Activated CD4-positive, alpha-beta memory T cell treated with anti-CD3 and anti-CD28 coated beads, Interleukin-2, amount 10 ng/mL, durations not matched to agents 7 days and 5 days (primary cell): ENCODE results near the gene OR6N1. TPM values are rescaled to one million over a fixed set of nuclear protein-coding genes. Genes with fewer than 3 reads are reported as not detected.

Experiments used
- CTCF ChIA-PET: fragments of 350-600 bp; sonication (Branson Sonifier 250); formaldehyde crosslinking; loops from one replicate; lab custom pipeline; 2021; ENCODE audit warnings: antibody characterized with exemption, inconsistent platforms; lab: Charles Lee
- POLR2A ChIA-PET: fragments of 350-600 bp; sonication (Branson Sonifier 250); formaldehyde crosslinking; loops from one replicate; lab custom pipeline; 2021; ENCODE audit warnings: antibody characterized with exemption; lab: Charles Lee
- DNase-seq: peaks from one replicate; pipeline ENCODE4 v3.0.0-alpha.2; 2020
- H3K27ac Mint-ChIP-seq: one replicate; pipeline ENCODE4 v1.8.0; 2021; ENCODE audit warnings: mild to moderate bottlenecking, mixed read lengths
- H3K27me3 Mint-ChIP-seq: one replicate; pipeline ENCODE4 v1.8.0; 2021; ENCODE audit warnings: mixed read lengths
- H3K36me3 Mint-ChIP-seq: one replicate; pipeline ENCODE4 v1.8.0; 2021; ENCODE audit warnings: low read depth, mixed read lengths
- H3K4me1 Mint-ChIP-seq: one replicate; pipeline ENCODE4 v1.8.0; 2021; ENCODE audit warnings: mixed read lengths
- H3K4me3 Mint-ChIP-seq: one replicate; pipeline ENCODE4 v1.8.0; 2021; ENCODE audit warnings: mild to moderate bottlenecking, mixed read lengths
- H3K9me3 Mint-ChIP-seq: one replicate; pipeline ENCODE4 v1.8.0; 2021; ENCODE audit warnings: mixed read lengths
- total RNA-seq, 2 experiments: library from RNA; stranded (reverse); gene quantifications; one replicate each; pipeline ENCODE4 v1.2.3, GENCODE V29; 2021

The OR6N1 gene
- total RNA-seq, 2 experiments from 2014 or later = not detected

- no peak for DNase-seq
- ChIA-PET CTCF (no interaction called here), POLR2A (interaction anchor here (0.6 kb wide), 1 partner anchor 251 kb away, joined by 3 read pairs; no protein-coding TSS in a partner anchor)
- peaks cover 13% of the 10 kb centered on the region for H3K27me3 Mint-ChIP-seq
- no peak overlapping the region for H3K4me3 Mint-ChIP-seq
- no peaks in the 10 kb centered on the region for H3K36me3 Mint-ChIP-seq
- H3K27ac Mint-ChIP-seq = no peak overlapping the region
- H3K9me3 Mint-ChIP-seq = no peaks in the 10 kb centered on the region
- H3K4me1 Mint-ChIP-seq = peaks cover 2% of the 10 kb centered on the region
Observed at GRCh38 chr1:158803678-158804077, 31.7 kb upstream of the OR6N1 start.

GRCh38 chr1:158801396-158801795 is 29.4 kb upstream of the OR6N1 start:
- ChIA-PET CTCF (interaction anchor here (0.7 kb wide), 1 partner anchor 214 kb away, joined by 4 read pairs; no protein-coding TSS in a partner anchor), POLR2A (no interaction called here)
- Mint-ChIP-seq H3K4me3 (no peak overlapping the region), H3K9me3 (no peaks in the 10 kb centered on the region), H3K4me1 (peaks cover 2% of the 10 kb centered on the region), H3K36me3 (no peaks in the 10 kb centered on the region), H3K27ac (no peak overlapping the region), H3K27me3 (peaks cover 10% of the 10 kb centered on the region)
- no peak for DNase-seq

GRCh38 chr1:158800526-158800925 is 28.5 kb upstream of the OR6N1 start:
- peaks cover 2% of the 10 kb centered on the region for H3K4me1 Mint-ChIP-seq
- no peak for DNase-seq
- ChIA-PET CTCF (interaction anchor here (1.2 kb wide), 1 partner anchor 197 kb away, joined by 3 read pairs; no protein-coding TSS in a partner anchor), POLR2A (no interaction called here)
- H3K9me3 Mint-ChIP-seq = no peaks in the 10 kb centered on the region
- no peaks in the 10 kb centered on the region for H3K36me3 Mint-ChIP-seq
- no peak overlapping the region for H3K4me3 Mint-ChIP-seq
- H3K27ac Mint-ChIP-seq = no peak overlapping the region
- H3K27me3 Mint-ChIP-seq = peaks cover 10% of the 10 kb centered on the region

DNA sequence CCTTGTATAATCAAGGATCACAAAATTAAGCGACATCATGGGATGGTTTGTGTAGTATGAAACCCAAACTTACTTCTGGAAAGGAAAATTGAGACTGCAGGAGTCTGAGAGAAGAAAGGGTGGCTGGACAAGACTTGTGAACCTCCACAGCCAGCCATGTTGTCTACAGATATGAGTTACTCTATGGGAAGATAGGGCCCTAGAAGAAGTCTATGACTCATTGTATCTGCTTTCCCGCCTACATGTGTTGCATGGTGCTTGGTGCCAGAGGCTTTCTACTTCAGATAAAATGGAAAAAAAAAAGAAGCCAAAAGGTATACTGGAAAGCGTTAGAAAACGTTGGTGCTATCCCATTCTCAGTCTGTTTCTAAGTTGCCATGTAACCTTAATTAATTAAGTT is 27.7 kb upstream of the OR6N1 start:
- DNase-seq = no peak
- H3K4me3 Mint-ChIP-seq = no peak overlapping the region
- peaks cover 2% of the 10 kb centered on the region for H3K4me1 Mint-ChIP-seq
- H3K27ac Mint-ChIP-seq = no peak overlapping the region
- H3K36me3 Mint-ChIP-seq = no peaks in the 10 kb centered on the region
- ChIA-PET POLR2A (no interaction called here), CTCF (interaction anchor here (1.2 kb wide), 1 partner anchor 198 kb away, joined by 3 read pairs; no protein-coding TSS in a partner anchor)
- H3K27me3 Mint-ChIP-seq = peaks cover 10% of the 10 kb centered on the region
- H3K9me3 Mint-ChIP-seq = no peaks in the 10 kb centered on the region

GRCh38 chr1:158798531-158798930 is 26.5 kb upstream of the OR6N1 start:
- H3K27ac Mint-ChIP-seq = no peak overlapping the region

GRCh38 chr1:158794247-158794646 is 22.3 kb upstream of the OR6N1 start:
- peaks cover 2% of the 10 kb centered on the region for H3K27me3 Mint-ChIP-seq
- H3K9me3 Mint-ChIP-seq = no peaks in the 10 kb centered on the region
- ChIA-PET POLR2A (interaction anchor here (0.6 to 1.4 kb wide), 3 partner anchors 181 to 215 kb away, joined by 3 read pairs; partner anchors contain the start of gene IFI16), CTCF (interaction anchor here (0.9 to 2.6 kb wide), 7 partner anchors 25 to 360 kb away, joined by 3 to 19 read pairs (median 4); partner anchors contain the start of gene AIM2)
- H3K36me3 Mint-ChIP-seq = no peaks in the 10 kb centered on the region
- H3K4me3 Mint-ChIP-seq = no peak overlapping the region
- no peak overlapping the region for H3K27ac Mint-ChIP-seq
- no peak for DNase-seq
- H3K4me1 Mint-ChIP-seq = no peaks in the 10 kb centered on the region

More at GRCh38 chr1:158798531-158798930, 26.5 kb upstream of the OR6N1 start:
- DNase-seq = no peak
- H3K36me3 Mint-ChIP-seq = no peaks in the 10 kb centered on the region
- no peaks in the 10 kb centered on the region for H3K9me3 Mint-ChIP-seq
- H3K27me3 Mint-ChIP-seq = peaks cover 9% of the 10 kb centered on the region
- no peak overlapping the region for H3K4me3 Mint-ChIP-seq
- ChIA-PET CTCF (no interaction called here), POLR2A (no interaction called here)
- H3K4me1 Mint-ChIP-seq = peaks cover 2% of the 10 kb centered on the region

- ChIA-PET POLR2A (interaction anchor here (1.0 to 1.4 kb wide), 2 partner anchors 182 to 215 kb away, joined by 3 read pairs; no protein-coding TSS in a partner anchor), CTCF (interaction anchor here (0.9 to 2.6 kb wide), 7 partner anchors 26 to 360 kb away, joined by 3 to 19 read pairs (median 3); partner anchors contain the start of gene AIM2)
- Mint-ChIP-seq H3K27ac (no peak overlapping the region), H3K4me3 (no peak overlapping the region), H3K27me3 (peaks cover 2% of the 10 kb centered on the region), H3K36me3 (no peaks in the 10 kb centered on the region), H3K9me3 (no peaks in the 10 kb centered on the region), H3K4me1 (no peaks in the 10 kb centered on the region)
- peak; percentile 46 for DNase-seq
Observed at GRCh38 chr1:158793604-158794003, 21.6 kb upstream of the OR6N1 start.

GRCh38 chr1:158781104-158781503 is 9.1 kb upstream of the OR6N1 start, which contains the start of gene OR6N2:
Gene OR6N2 (minus strand): TSS chr1:158781204. CDS start chr1:158777635, 3,569 bp downstream.
- ChIA-PET POLR2A (no interaction called here), CTCF (no interaction called here)
- Mint-ChIP-seq H3K4me1 (peaks cover 6% of the 10 kb centered on the region), H3K27me3 (peaks cover 10% of the 10 kb centered on the region), H3K36me3 (no peaks in the 10 kb centered on the region), H3K27ac (no peak within 1 kb of the TSS), H3K9me3 (no peaks in the 10 kb centered on the region), H3K4me3 (no peak within 1 kb of the TSS)
- no peak for DNase-seq

- no peak for DNase-seq
- CTCF ChIA-PET = no interaction called here
- no peak within 1 kb of the TSS for H3K27ac Mint-ChIP-seq
- peaks cover 4% of the 10 kb centered on the region for H3K27me3 Mint-ChIP-seq
- H3K36me3 Mint-ChIP-seq = no peaks in the 10 kb centered on the region
- no peak within 1 kb of the TSS for H3K4me3 Mint-ChIP-seq
- H3K9me3 Mint-ChIP-seq = no peaks in the 10 kb centered on the region
- no peaks in the 10 kb centered on the region for H3K4me1 Mint-ChIP-seq
- POLR2A ChIA-PET = no interaction called here
Observed at GRCh38 chr1:158754420-158754819, 17.6 kb downstream of the OR6N1 start, which contains the start of gene OR6K6. Gene OR6K6 (plus strand): TSS chr1:158754720. CDS start chr1:158754888, 168 bp downstream.

- H3K36me3 Mint-ChIP-seq = no peaks in the 10 kb centered on the region
- H3K27ac Mint-ChIP-seq = no peak overlapping the region
- ChIA-PET CTCF (no interaction called here), POLR2A (no interaction called here)
- H3K4me3 Mint-ChIP-seq = no peak overlapping the region
- peaks cover 13% of the 10 kb centered on the region for H3K27me3 Mint-ChIP-seq
- no peaks in the 10 kb centered on the region for H3K9me3 Mint-ChIP-seq
- no peaks in the 10 kb centered on the region for H3K4me1 Mint-ChIP-seq
- no peak for DNase-seq
Observed at GRCh38 chr1:158752155-158752712, 19.8 kb downstream of the OR6N1 start.

DNA sequence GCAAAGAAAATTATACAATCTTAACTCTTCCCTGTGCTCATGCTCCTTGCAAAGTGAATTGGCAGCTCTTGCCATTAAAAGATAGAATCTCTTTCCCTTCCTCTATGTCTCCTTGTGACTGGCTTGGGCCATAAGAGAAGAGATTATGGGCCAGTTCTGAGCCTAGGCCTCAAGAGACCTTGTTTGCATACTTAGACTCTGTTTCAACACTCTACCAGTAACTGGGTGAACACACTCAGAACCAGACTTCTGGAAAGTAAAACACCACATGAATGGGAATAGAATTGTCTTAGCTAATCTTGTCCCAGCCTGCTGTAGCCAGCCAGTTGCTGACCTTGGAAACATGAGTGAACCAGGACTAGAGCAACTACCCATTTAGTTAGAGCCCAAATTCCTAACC is 36.1 kb downstream of the OR6N1 start:
- POLR2A ChIA-PET = no interaction called here
- Mint-ChIP-seq H3K4me1 (no peaks in the 10 kb centered on the region), H3K36me3 (no peaks in the 10 kb centered on the region), H3K9me3 (no peaks in the 10 kb centered on the region), H3K27ac (no peak overlapping the region), H3K4me3 (no peak overlapping the region), H3K27me3 (peaks cover 4% of the 10 kb centered on the region)
- DNase-seq = no peak
- CTCF ChIA-PET = interaction anchor here (1.8 kb wide), 1 partner anchor 12 kb away, joined by 4 read pairs; no protein-coding TSS in a partner anchor

DNA sequence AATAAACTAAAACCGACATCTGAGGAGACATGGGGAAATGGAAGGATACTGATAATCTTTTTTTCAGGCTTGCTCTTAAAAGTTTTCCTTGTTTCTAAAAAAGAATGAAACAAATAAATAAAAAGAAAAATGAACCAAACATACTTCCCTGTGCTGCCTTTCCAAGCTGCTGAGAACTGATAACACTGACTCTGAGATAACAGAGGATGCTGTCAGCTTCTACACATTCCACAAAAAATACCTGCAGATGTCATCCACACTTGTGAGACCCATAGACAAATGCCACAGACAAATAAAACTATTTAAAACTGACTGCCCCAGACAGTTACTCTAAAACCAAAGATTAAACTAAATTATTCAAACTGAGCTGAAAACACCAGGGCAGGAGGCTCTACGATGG is 39.5 kb downstream of the OR6N1 start:
- ChIA-PET CTCF (no interaction called here), POLR2A (no interaction called here)
- Mint-ChIP-seq H3K27me3 (no peaks in the 10 kb centered on the region), H3K36me3 (no peaks in the 10 kb centered on the region), H3K27ac (no peak overlapping the region), H3K4me3 (no peak overlapping the region), H3K9me3 (no peaks in the 10 kb centered on the region), H3K4me1 (no peaks in the 10 kb centered on the region)
- DNase-seq = no peak

DNA sequence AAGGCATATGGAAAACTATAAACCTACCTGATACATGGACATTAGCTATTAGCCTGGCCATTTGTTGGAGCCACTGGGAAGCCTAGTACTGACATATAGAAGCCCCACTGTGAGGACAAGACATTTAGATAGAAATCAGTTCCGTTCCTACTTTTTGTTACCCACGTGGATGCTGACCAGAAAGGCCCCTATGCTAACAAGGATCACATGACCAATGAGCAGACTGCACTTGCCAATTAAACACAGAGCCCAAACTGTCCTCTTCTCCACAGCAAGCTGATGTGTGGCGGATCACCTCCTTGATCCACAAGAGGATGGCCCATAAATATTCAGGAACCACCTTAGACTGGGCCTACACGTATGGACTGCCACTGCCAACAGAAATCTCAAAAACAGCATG is 40.3 kb downstream of the OR6N1 start:
- no peaks in the 10 kb centered on the region for H3K36me3 Mint-ChIP-seq
- no peak overlapping the region for H3K4me3 Mint-ChIP-seq
- no peaks in the 10 kb centered on the region for H3K9me3 Mint-ChIP-seq
- H3K27ac Mint-ChIP-seq = no peak overlapping the region
- POLR2A ChIA-PET = no interaction called here
- no peak for DNase-seq
- no peaks in the 10 kb centered on the region for H3K4me1 Mint-ChIP-seq
- H3K27me3 Mint-ChIP-seq = no peaks in the 10 kb centered on the region
- CTCF ChIA-PET = no interaction called here
